Neural progenitor cell (in vitro differentiated cells): ENCODE data around the gene CNOT2. TPM values are rescaled to one million over a fixed set of nuclear protein-coding genes. Genes with fewer than 3 reads are reported as not detected.

Experiments used
- DNase-seq: peaks from one replicate; pipeline ENCODE4 v3.0.0-alpha.2; 2016; ENCODE audit warnings: low spot score
- H2AFZ ChIP-seq: fragments of 200-600 bp; sonication (generic); replicated peaks from 2 replicates; pipeline ENCODE4 v1.6.1; 2016; ENCODE audit warnings: antibody characterized with exemption
- H3F3A ChIP-seq: fragments of 200-600 bp; sonication (generic); 2 replicates; pipeline ENCODE4 v1.6.1; 2016; ENCODE audit warnings: antibody characterized with exemption, low read depth
- H3K27ac ChIP-seq: fragments of 200-600 bp; sonication (generic); 2 replicates; pipeline ENCODE4 v1.5.1; 2016; ENCODE audit warnings: mild to moderate bottlenecking
- H3K27me3 ChIP-seq: fragments of 200-600 bp; sonication (generic); 2 replicates; pipeline ENCODE4 v1.6.1; 2016; ENCODE audit warnings: mild to moderate bottlenecking, moderate library complexity
- H3K36me3 ChIP-seq: fragments of 200-600 bp; sonication (generic); 2 replicates; pipeline ENCODE4 v1.5.1; 2016
- H3K4me1 ChIP-seq: fragments of 200-600 bp; sonication (generic); 2 replicates; pipeline ENCODE4 v1.6.1; 2016; ENCODE audit warnings: mixed run types
- H3K4me2 ChIP-seq: fragments of 200-600 bp; sonication (generic); 2 replicates; pipeline ENCODE4 v1.6.1; 2016
- H3K4me3 ChIP-seq: fragments of 200-600 bp; sonication (generic); 2 replicates; pipeline ENCODE4 v1.5.1; 2016
- H3K79me2 ChIP-seq: fragments of 200-600 bp; sonication (generic); 2 replicates; pipeline ENCODE4 v1.6.1; 2016; ENCODE audit warnings: low read depth
- H3K9ac ChIP-seq: fragments of 200-600 bp; sonication (generic); 2 replicates; pipeline ENCODE4 v1.6.1; 2016
- H3K9me3 ChIP-seq: fragments of 200-600 bp; sonication (generic); 2 replicates; pipeline ENCODE4 v1.5.1; 2016; ENCODE audit warnings: low read depth
- H4K20me1 ChIP-seq: fragments of 200-600 bp; sonication (generic); 2 replicates; pipeline ENCODE4 v1.6.1; 2016; ENCODE audit warnings: low read depth
- H3K27ac Mint-ChIP-seq: 3 replicates; pipeline ENCODE4 v1.8.0; 2021; ENCODE audit warnings: mixed read lengths
- H3K27me3 Mint-ChIP-seq: 2 replicates; pipeline ENCODE4 v1.8.0; 2022; ENCODE audit warnings: low read depth, mild to moderate bottlenecking, inconsistent platforms, moderate library complexity, mixed read lengths; ENCODE audit not compliant: insufficient read depth
- H3K36me3 Mint-ChIP-seq: 3 replicates; pipeline ENCODE4 v1.8.0; 2021; ENCODE audit warnings: mixed read lengths
- H3K4me1 Mint-ChIP-seq: 3 replicates; pipeline ENCODE4 v1.8.0; 2021; ENCODE audit warnings: mixed read lengths
- H3K4me3 Mint-ChIP-seq: 3 replicates; pipeline ENCODE4 v1.8.0; 2021; ENCODE audit warnings: mild to moderate bottlenecking, moderate library complexity, mixed read lengths
- H3K9me3 Mint-ChIP-seq: 3 replicates; pipeline ENCODE4 v1.8.0; 2020; ENCODE audit warnings: mixed read lengths
- CTCF ChIP-seq: fragments of 200-600 bp; sonication (generic); IDR thresholded peaks from 2 replicates; pipeline ENCODE4 v1.5.1; 2017; ENCODE audit warnings: antibody characterized with exemption, mild to moderate bottlenecking
- EZH2 ChIP-seq: fragments of 200-600 bp; sonication (generic); IDR thresholded peaks from 2 replicates; pipeline ENCODE4 v1.6.1; 2017; ENCODE audit warnings: antibody characterized with exemption, mild to moderate bottlenecking, moderate library complexity
- EZH2phosphoT487 ChIP-seq: fragments of 200-600 bp; sonication (generic); IDR thresholded peaks from 2 replicates; pipeline ENCODE4 v1.6.1; 2017; ENCODE audit warnings: antibody characterized with exemption
- total RNA-seq: library from RNA; depleted of rRNA; stranded (reverse); fragments of >200 nt; gene quantifications from 2 replicates; pipeline ENCODE4 v1.2.3, GENCODE V29; 2015; ENCODE audit warnings: low replicate concordance

Gene CNOT2
- total RNA-seq, 1 donor from 2014 or later, result 250 TPM

- peaks cover 1% of the 10 kb centered on the region for H3K36me3 ChIP-seq
- no peaks in the 10 kb centered on the region for H3K27me3 ChIP-seq
- no peaks in the 10 kb centered on the region for H3K79me2 ChIP-seq
- Mint-ChIP-seq H3K4me1 (no peaks in the 10 kb centered on the region), H3K4me3 (no peak overlapping the region), H3K36me3 (peaks cover 21% of the 10 kb centered on the region), H3K27me3 (no peaks in the 10 kb centered on the region), H3K9me3 (no peaks in the 10 kb centered on the region), H3K27ac (no peak overlapping the region)
- no peaks in the 10 kb centered on the region for H3K4me1 ChIP-seq
- no peak overlapping the region for H3K27ac ChIP-seq
- TF ChIP-seq EZH2phosphoT487, result no peak
- TF ChIP-seq EZH2, result no peak
- TF ChIP-seq CTCF, result no peak
- peaks cover 5% of the 10 kb centered on the region for H3F3A ChIP-seq
- H3K4me3 ChIP-seq, result no peak overlapping the region
- H3K9me3 ChIP-seq, result no peaks in the 10 kb centered on the region
- no peaks in the 10 kb centered on the region for H4K20me1 ChIP-seq
- no peak overlapping the region for H2AFZ ChIP-seq
- H3K4me2 ChIP-seq, result no peak overlapping the region
- no peak for DNase-seq
- H3K9ac ChIP-seq, result no peak overlapping the region
These were observed 89.0 kb downstream of the CNOT2 start for GRCh38 chr12:70332236-70332635.

- H3K4me1 Mint-ChIP-seq, result no peaks in the 10 kb centered on the region
These were observed 91.5 kb downstream of the CNOT2 start for GRCh38 chr12:70334742-70335141.

GRCh38 chr12:70338531-70338930, 95.3 kb downstream of the CNOT2 start:
- H3K36me3 Mint-ChIP-seq, result peaks cover 39% of the 10 kb centered on the region
- no peak overlapping the region for H3K27ac ChIP-seq
- H3K4me3 ChIP-seq, result no peak overlapping the region
- H2AFZ ChIP-seq, result no peak overlapping the region
- no peaks in the 10 kb centered on the region for H3K27me3 Mint-ChIP-seq
- no peak for TF ChIP-seq EZH2
- TF ChIP-seq CTCF, result no peak
- no peak for TF ChIP-seq EZH2phosphoT487
- H3K36me3 ChIP-seq, result peaks cover 34% of the 10 kb centered on the region
- H3K27me3 ChIP-seq, result no peaks in the 10 kb centered on the region
- H3K27ac Mint-ChIP-seq, result no peak overlapping the region
- H3K4me1 ChIP-seq, result no peaks in the 10 kb centered on the region
- H4K20me1 ChIP-seq, result no peaks in the 10 kb centered on the region
- no peak overlapping the region for H3K9ac ChIP-seq
- no peak for DNase-seq
- H3K4me3 Mint-ChIP-seq, result no peak overlapping the region
- H3K9me3 ChIP-seq, result no peaks in the 10 kb centered on the region
- no peaks in the 10 kb centered on the region for H3K4me1 Mint-ChIP-seq
- no peaks in the 10 kb centered on the region for H3F3A ChIP-seq
- no peaks in the 10 kb centered on the region for H3K9me3 Mint-ChIP-seq
- H3K4me2 ChIP-seq, result no peak overlapping the region
- H3K79me2 ChIP-seq, result no peaks in the 10 kb centered on the region

More at GRCh38 chr12:70334742-70335141, 91.5 kb downstream of the CNOT2 start:
- Mint-ChIP-seq H3K4me3 (no peak overlapping the region), H3K9me3 (no peaks in the 10 kb centered on the region), H3K36me3 (peaks cover 25% of the 10 kb centered on the region), H3K27me3 (no peaks in the 10 kb centered on the region), H3K27ac (peak overlapping the region; percentile 12)
- no peak for DNase-seq
- H4K20me1 ChIP-seq, result no peaks in the 10 kb centered on the region
- no peaks in the 10 kb centered on the region for H3K27me3 ChIP-seq
- H3K36me3 ChIP-seq, result peaks cover 13% of the 10 kb centered on the region
- H3K4me3 ChIP-seq, result no peak overlapping the region
- H3F3A ChIP-seq, result no peaks in the 10 kb centered on the region
- TF ChIP-seq EZH2 (no peak), EZH2phosphoT487 (no peak)
- H2AFZ ChIP-seq, result no peak overlapping the region
- no peak overlapping the region for H3K9ac ChIP-seq
- H3K27ac ChIP-seq, result no peak overlapping the region
- no peaks in the 10 kb centered on the region for H3K9me3 ChIP-seq
- H3K79me2 ChIP-seq, result no peaks in the 10 kb centered on the region
- H3K4me1 ChIP-seq, result no peaks in the 10 kb centered on the region
- H3K4me2 ChIP-seq, result no peak overlapping the region

GRCh38 chr12:70351076-70351475, 107.8 kb downstream of the CNOT2 start:
- Mint-ChIP-seq H3K9me3 (no peaks in the 10 kb centered on the region), H3K36me3 (peaks cover 19% of the 10 kb centered on the region), H3K27me3 (no peaks in the 10 kb centered on the region), H3K4me3 (no peak overlapping the region), H3K27ac (no peak overlapping the region), H3K4me1 (no peaks in the 10 kb centered on the region)
- H3K4me1 ChIP-seq, result no peaks in the 10 kb centered on the region
- DNase-seq, result no peak
- H3K4me3 ChIP-seq, result no peak overlapping the region
- H3K79me2 ChIP-seq, result no peaks in the 10 kb centered on the region
- no peak overlapping the region for H3K9ac ChIP-seq
- no peak overlapping the region for H2AFZ ChIP-seq
- no peaks in the 10 kb centered on the region for H3K27me3 ChIP-seq
- H4K20me1 ChIP-seq, result no peaks in the 10 kb centered on the region
- H3K9me3 ChIP-seq, result no peaks in the 10 kb centered on the region
- H3K36me3 ChIP-seq, result peaks cover 8% of the 10 kb centered on the region
- H3K4me2 ChIP-seq, result no peak overlapping the region
- no peaks in the 10 kb centered on the region for H3F3A ChIP-seq
- H3K27ac ChIP-seq, result no peak overlapping the region
- no peak for TF ChIP-seq EZH2
- no peak for TF ChIP-seq CTCF
- no peak for TF ChIP-seq EZH2phosphoT487
